H1 (cell line): ENCODE results near the gene POC1B. TPM values are rescaled to one million over a fixed set of nuclear protein-coding genes. Genes with fewer than 3 reads are reported as not detected.

Source experiments
- CTCF ChIA-PET: fragments of 300-600 bp; sonication (Branson Sonifier 250); formaldehyde crosslinking; loops from one replicate; lab custom pipeline; 2021; ENCODE audit not compliant: partially characterized antibody; lab: Charles Lee
- POLR2A ChIA-PET: fragments of 300-600 bp; sonication (Branson Sonifier 250); formaldehyde crosslinking; loops from one replicate; lab custom pipeline; 2021; ENCODE audit warnings: inconsistent platforms; ENCODE audit not compliant: partially characterized antibody; lab: Charles Lee
- DNase-seq, 2 experiments: peaks; one replicate each; pipeline versions ENCODE4 v3.0.0 to v3.0.0-alpha.2; 2010 to 2022; ENCODE audit warnings: low spot score in 2 of 2, low read depth in 1 of 2, mixed read lengths in 1 of 2
- FAIRE-seq: peaks from 2 replicates; lab custom pipeline; 2011; peaks lifted over from hg19 to GRCh38; lab: Jason Lieb, UNC
- H2AFZ ChIP-seq: 2 replicates; pipeline ENCODE4 v1.8.1; 2012; ENCODE audit warnings: low read length, inconsistent platforms
- H2AK5ac ChIP-seq: 2 replicates; pipeline ENCODE4 v1.6.1; 2013; ENCODE audit warnings: low read depth, low read length
- H2BK120ac ChIP-seq: replicated peaks from 2 replicates; pipeline ENCODE3; 2013; ENCODE audit warnings: low read depth, low read length, inconsistent platforms
- H2BK12ac ChIP-seq: 2 replicates; pipeline ENCODE4 v1.6.1; 2013; ENCODE audit warnings: low read depth, low read length
- H2BK15ac ChIP-seq: 2 replicates; pipeline ENCODE4 v1.6.1; 2013; ENCODE audit warnings: low read length
- H2BK20ac ChIP-seq: 2 replicates; pipeline ENCODE4 v1.6.1; 2013; ENCODE audit warnings: low read length
- H2BK5ac ChIP-seq: 2 replicates; pipeline ENCODE4 v1.6.1; 2013; ENCODE audit warnings: low read depth, low read length
- H3K14ac ChIP-seq: 2 replicates; pipeline ENCODE4 v1.6.1; 2013; ENCODE audit warnings: inconsistent platforms; ENCODE audit not compliant: insufficient read length
- H3K18ac ChIP-seq: 2 replicates; pipeline ENCODE4 v1.6.1; 2013; ENCODE audit warnings: low read length; ENCODE audit errors: extremely low read depth
- H3K23ac ChIP-seq: 2 replicates; pipeline ENCODE4 v1.6.1; 2013; ENCODE audit warnings: inconsistent platforms; ENCODE audit not compliant: insufficient read length
- H3K23me2 ChIP-seq: 2 replicates; pipeline ENCODE4 v1.6.1; 2013; ENCODE audit warnings: low read depth, low read length
- H3K27ac ChIP-seq: 2 replicates; pipeline ENCODE4 v1.6.1; 2011; ENCODE audit warnings: low read depth, low read length, inconsistent platforms
- H3K27me3 ChIP-seq, 4 experiments: replicated peaks in 1 of 4; 1 replicate in 1 of 4; 2 replicates in 3 of 4; pipeline versions ENCODE4 v1.6.1 to v1.8.1; 2011 to 2013; ENCODE audit warnings: low read length in 3 of 4, mild to moderate bottlenecking in 3 of 4, inconsistent platforms in 2 of 4, mixed read lengths in 2 of 4, moderate library complexity in 1 of 4; ENCODE audit not compliant: control insufficient read depth in 3 of 4, insufficient read depth in 3 of 4; ENCODE audit errors: extremely low read depth in 1 of 4
- H3K36me3 ChIP-seq, 4 experiments: 2 replicates each; pipeline versions ENCODE4 v1.6.1 to v1.8.1; 2011 to 2013; ENCODE audit warnings: mild to moderate bottlenecking in 4 of 4, low read length in 3 of 4, moderate library complexity in 2 of 4, control low read depth in 1 of 4, inconsistent platforms in 1 of 4; ENCODE audit not compliant: insufficient read depth in 4 of 4, control insufficient read depth in 2 of 4
- H3K4ac ChIP-seq: replicated peaks from 2 replicates; pipeline ENCODE3; 2013; ENCODE audit warnings: low read length, low read depth, mixed read lengths, inconsistent platforms; ENCODE audit not compliant: insufficient read length
- H3K4me1 ChIP-seq, 4 experiments: replicated peaks in 1 of 4; 1 replicate in 1 of 4; 2 replicates in 3 of 4; pipeline versions ENCODE4 v1.6.1 to v1.8.1; 2011 to 2013; ENCODE audit warnings: low read length in 3 of 4, inconsistent platforms in 2 of 4, mixed read lengths in 1 of 4; ENCODE audit not compliant: insufficient read depth in 4 of 4, control insufficient read depth in 3 of 4
- H3K4me2 ChIP-seq, 2 experiments: 2 replicates each; pipeline versions ENCODE4 v1.6.1 to v1.8.1; 2011 to 2013; ENCODE audit warnings: low read depth in 2 of 2, low read length in 2 of 2, control low read depth in 1 of 2, inconsistent platforms in 1 of 2, mild to moderate bottlenecking in 1 of 2; ENCODE audit not compliant: insufficient read depth in 1 of 2
- H3K4me3 ChIP-seq, 4 experiments: fragments of 200-600, 300-600 bp in 1 of 4; sonication (generic), shearing (Covaris generic), sonication (Bioruptor Twin) in 1 of 4; 2 replicates each; pipeline versions ENCODE4 v1.5.1 to v1.8.1; 2011 to 2016; ENCODE audit warnings: low read length in 4 of 4, low read depth in 3 of 4, control low read depth in 2 of 4, inconsistent platforms in 2 of 4, mild to moderate bottlenecking in 2 of 4, mixed read lengths in 1 of 4, moderate library complexity in 1 of 4; ENCODE audit not compliant: insufficient read depth in 2 of 4; ENCODE audit errors: extremely low read depth in 1 of 4
- H3K56ac ChIP-seq: replicated peaks from 2 replicates; pipeline ENCODE3; 2013; ENCODE audit warnings: low read depth, mild to moderate bottlenecking, mixed read lengths, low read length, inconsistent platforms; ENCODE audit not compliant: insufficient read length
- H3K79me1 ChIP-seq: 2 replicates; pipeline ENCODE4 v1.6.1; 2013; ENCODE audit warnings: low read depth, low read length, control low read depth
- H3K79me2 ChIP-seq, 2 experiments: 2 replicates each; pipeline versions ENCODE4 v1.6.1 to v1.8.1; 2012 to 2013; ENCODE audit warnings: low read length in 2 of 2, mild to moderate bottlenecking in 2 of 2, inconsistent platforms in 1 of 2; ENCODE audit not compliant: insufficient read depth in 2 of 2, control insufficient read depth in 1 of 2
- H3K9ac ChIP-seq, 4 experiments: replicated peaks in 1 of 4; 1 replicate in 1 of 4; 2 replicates in 3 of 4; pipeline versions ENCODE4 v1.6.1 to v1.8.1; 2011 to 2013; ENCODE audit warnings: low read depth in 3 of 4, low read length in 3 of 4, control low read depth in 2 of 4, mild to moderate bottlenecking in 2 of 4, moderate library complexity in 2 of 4, inconsistent platforms in 1 of 4; ENCODE audit errors: extremely low read depth in 1 of 4
- H3K9me3 ChIP-seq, 2 experiments: 2 replicates each; pipeline versions ENCODE4 v1.6.1 to v1.8.1; 2012 to 2013; ENCODE audit warnings: mild to moderate bottlenecking in 2 of 2, moderate library complexity in 2 of 2, control low read depth in 1 of 2, inconsistent platforms in 1 of 2, low read depth in 1 of 2, low read length in 1 of 2, mixed read lengths in 1 of 2; ENCODE audit not compliant: insufficient read depth in 2 of 2
- H4K20me1 ChIP-seq, 2 experiments: replicated peaks in 1 of 2; 2 replicates each; pipeline versions ENCODE3 to v1.8.1; 2011 to 2013; ENCODE audit warnings: inconsistent platforms in 2 of 2, low read length in 2 of 2, mild to moderate bottlenecking in 1 of 2; ENCODE audit not compliant: insufficient read depth in 2 of 2, control insufficient read depth in 1 of 2
- H4K5ac ChIP-seq: 2 replicates; pipeline ENCODE4 v1.6.1; 2013; ENCODE audit warnings: low read length, low read depth, mixed read lengths, inconsistent platforms; ENCODE audit not compliant: insufficient read length
- H4K8ac ChIP-seq: 2 replicates; pipeline ENCODE4 v1.8.0; 2013; ENCODE audit warnings: mild to moderate bottlenecking, moderate library complexity, low read length, inconsistent platforms; ENCODE audit not compliant: insufficient read depth; ENCODE audit errors: extremely low read depth
- H4K91ac ChIP-seq: replicated peaks from 2 replicates; pipeline ENCODE3; 2013; ENCODE audit warnings: low read length, mixed read lengths, inconsistent platforms; ENCODE audit not compliant: insufficient read length
- ASH2L ChIP-seq: fragments of 200-600, 300-600 bp; sonication (generic); IDR thresholded peaks from one replicate; pipeline ENCODE4 v1.7.1; 2017; ENCODE audit warnings: low read length
- E2F6 ChIP-seq: IDR thresholded peaks from 2 replicates; pipeline ENCODE4 v1.6.1; 2012; ENCODE audit warnings: inconsistent platforms
- HDAC6 ChIP-seq: IDR thresholded peaks from one replicate; pipeline ENCODE4 v1.7.1; 2012; ENCODE audit warnings: low read depth, mild to moderate bottlenecking, inconsistent platforms, low read length, moderate library complexity
- JUN ChIP-seq: IDR thresholded peaks from 2 replicates; pipeline ENCODE4 v1.6.1; 2011; ENCODE audit warnings: low read depth, mild to moderate bottlenecking, improper control_type of control experiment, low read length
- NANOG ChIP-seq: IDR thresholded peaks from 2 replicates; pipeline ENCODE4 v1.6.1; 2011; ENCODE audit warnings: low read length, low read depth, mild to moderate bottlenecking, inconsistent platforms; ENCODE audit not compliant: insufficient read depth, poor library complexity, severe bottlenecking
- NRF1 ChIP-seq: IDR thresholded peaks from 2 replicates; pipeline ENCODE4 v1.6.1; 2011; ENCODE audit warnings: mild to moderate bottlenecking, low read depth, low read length, improper control_type of control experiment
- POU5F1 ChIP-seq: IDR thresholded peaks from 2 replicates; pipeline ENCODE4 v1.6.1; 2011; ENCODE audit warnings: low read depth, mild to moderate bottlenecking, low read length, moderate library complexity
- TAF7 ChIP-seq: optimal IDR thresholded peaks from 2 replicates; pipeline ENCODE3; 2011; ENCODE audit warnings: low read depth, mild to moderate bottlenecking, inconsistent platforms, low read length, moderate library complexity, borderline replicate concordance
- ZNF274 ChIP-seq: IDR thresholded peaks from 2 replicates; pipeline ENCODE4 v1.7.0; 2012; ENCODE audit warnings: low read length, borderline replicate concordance; ENCODE audit errors: extremely low read depth
- WGBS, 2 experiments: shearing (Covaris generic) in 1 of 2; methylation state at CpG; one replicate each; pipeline versions ENCODE4 v1.1.6 to v1.1.7; 2013 to 2015; ENCODE audit warnings: low lambda C conversion rate in 2 of 2, mixed read lengths in 2 of 2, inconsistent platforms in 1 of 2, low coverage in 1 of 2, missing lambda C conversion rate in 1 of 2; ENCODE audit not compliant: insufficient replicate concordance in 2 of 2, insufficient coverage in 1 of 2, insufficient read length in 1 of 2; ENCODE audit errors: extremely low coverage in 1 of 2, missing lambda C conversion rate in 1 of 2; 5-methylcytosine and 5-hydroxymethylcytosine counted together
- polyA plus RNA-seq, 7 experiments: library from polyadenylated mRNA; depleted of rRNA in 3 of 7; stranded (reverse) in 5 of 7; unstranded in 2 of 7; fragments of >200 nt in 5 of 7; fragments of 200-250 nt in 2 of 7; gene quantifications; 1 replicate in 5 of 7; 2 replicates in 1 of 7; 4 replicates in 1 of 7; pipeline versions ENCODE4 v1.2.1 to v1.2.3, GENCODE V29; 2011 to 2013; ENCODE audit warnings: missing spikeins in 2 of 7, mixed read lengths in 2 of 7
- total RNA-seq: library from RNA; stranded (reverse); fragmentation: NEBNext Ultra II Directional; extraction: Animal tissue kit (Norgen Biotek cat#: 25700); gene quantifications from 2 replicates; pipeline ENCODE4 v1.2.1, GENCODE V29; 2021
- TF ChIP-seq, protein P1 (sequence below): IDR thresholded peaks from 2 replicates; pipeline ENCODE4 v1.6.1; 2012; ENCODE audit warnings: inconsistent platforms
- TF ChIP-seq, protein P2 (sequence below): IDR thresholded peaks from 2 replicates; pipeline ENCODE4 v1.6.1; 2011; ENCODE audit warnings: low read length, improper control_type of control experiment

POC1B gene
- total and polyA plus RNA-seq, 2 of the 8 experiments (the other 6 are each of a cell fraction or from before 2014, with no cell fraction given) = 7.5 to 16.3 TPM

DNA sequence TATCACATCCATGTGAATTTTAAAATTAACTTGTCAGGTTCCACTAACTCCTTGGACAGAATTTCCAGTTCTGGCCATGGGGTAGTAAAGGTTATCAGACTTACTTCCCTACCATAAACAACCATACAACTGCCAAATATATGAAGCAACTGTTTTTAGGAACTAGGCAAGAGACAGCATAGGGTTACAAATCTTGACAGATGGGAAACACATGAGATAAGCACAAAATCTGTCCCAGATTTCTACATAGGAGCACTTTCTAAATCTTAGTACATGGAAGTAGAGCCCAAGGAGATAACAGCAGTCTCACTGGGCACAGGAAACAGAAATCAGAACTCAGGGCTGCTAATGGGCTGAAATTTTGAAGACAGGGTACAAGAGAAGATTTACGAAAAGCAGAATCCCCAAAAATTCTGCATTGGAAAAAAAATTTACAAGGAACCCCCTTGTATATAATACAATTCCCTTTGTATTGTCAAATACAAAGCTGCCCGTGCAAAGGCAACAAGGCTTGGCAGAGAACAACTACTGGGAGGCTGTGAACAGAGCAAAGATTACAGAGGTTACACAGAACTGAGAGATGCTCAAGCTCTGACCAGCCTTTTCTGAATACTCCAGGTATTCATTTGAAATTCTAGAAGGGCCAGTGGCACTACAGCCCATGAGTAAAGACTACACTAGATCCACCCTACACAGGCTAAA is 44.5 kb downstream of the POC1B start:
- no peak overlapping the region for H2BK20ac ChIP-seq
- no peak overlapping the region for H2BK15ac ChIP-seq
- no peaks in the 10 kb centered on the region for H3K79me1 ChIP-seq
- no peak overlapping the region for H2BK12ac ChIP-seq
- no peak overlapping the region for H3K4ac ChIP-seq
- no peak overlapping the region for H4K8ac ChIP-seq
- H3K4me3 ChIP-seq = no peak overlapping the region
- no peaks in the 10 kb centered on the region for H3K23me2 ChIP-seq
- H3K9me3 ChIP-seq = no peaks in the 10 kb centered on the region
- H4K20me1 ChIP-seq = no peaks in the 10 kb centered on the region
- no peak overlapping the region for H3K14ac ChIP-seq
- DNase-seq = no peak
- H3K23ac ChIP-seq = no peak overlapping the region
- H2AFZ ChIP-seq = no peak overlapping the region
- 85% methylated on average over 2 of the region's 2 CpGs; no CpG with 5 or more reads in 1 of the 2 experiments for WGBS, 2 experiments
- no peak overlapping the region for H2AK5ac ChIP-seq
- no peak overlapping the region for H3K27ac ChIP-seq
- no peaks in the 10 kb centered on the region for H3K79me2 ChIP-seq
- ChIA-PET CTCF (interaction anchor here (0.6 to 1.3 kb wide), 2 partner anchors 11 to 363 kb away, joined by 3 to 5 read pairs; no protein-coding TSS in a partner anchor), POLR2A (no interaction called here)
- no peak overlapping the region for H4K91ac ChIP-seq
- no peak overlapping the region for H3K4me2 ChIP-seq
- no peaks in the 10 kb centered on the region; a peak in 1 of 7 replicates for H3K4me1 ChIP-seq
- H3K27me3 ChIP-seq = no peaks in the 10 kb centered on the region
- no peak overlapping the region for H3K9ac ChIP-seq
- no peaks in the 10 kb centered on the region for H3K36me3 ChIP-seq
- H3K56ac ChIP-seq = no peak overlapping the region
- no peak overlapping the region for H3K18ac ChIP-seq
- no peak overlapping the region for H2BK5ac ChIP-seq
- no peak for FAIRE-seq
- no peak overlapping the region for H4K5ac ChIP-seq
- no peak overlapping the region for H2BK120ac ChIP-seq
- no peak for TF ChIP-seq HDAC6
- TF ChIP-seq NANOG = no peak
- TF ChIP-seq ZNF274 = no peak
- TF ChIP-seq, protein P1, sequence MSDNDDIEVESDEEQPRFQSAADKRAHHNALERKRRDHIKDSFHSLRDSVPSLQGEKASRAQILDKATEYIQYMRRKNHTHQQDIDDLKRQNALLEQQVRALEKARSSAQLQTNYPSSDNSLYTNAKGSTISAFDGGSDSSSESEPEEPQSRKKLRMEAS = no peak
- no peak for TF ChIP-seq POU5F1
- TF ChIP-seq, protein P2, sequence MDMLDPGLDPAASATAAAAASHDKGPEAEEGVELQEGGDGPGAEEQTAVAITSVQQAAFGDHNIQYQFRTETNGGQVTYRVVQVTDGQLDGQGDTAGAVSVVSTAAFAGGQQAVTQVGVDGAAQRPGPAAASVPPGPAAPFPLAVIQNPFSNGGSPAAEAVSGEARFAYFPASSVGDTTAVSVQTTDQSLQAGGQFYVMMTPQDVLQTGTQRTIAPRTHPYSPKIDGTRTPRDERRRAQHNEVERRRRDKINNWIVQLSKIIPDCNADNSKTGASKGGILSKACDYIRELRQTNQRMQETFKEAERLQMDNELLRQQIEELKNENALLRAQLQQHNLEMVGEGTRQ = no peak
- TF ChIP-seq ASH2L = no peak
- no peak for TF ChIP-seq E2F6
- TF ChIP-seq TAF7 = no peak
- no peak for TF ChIP-seq NRF1
- no peak for TF ChIP-seq JUN
